Mesothelial cell of epicardium (in vitro differentiated cells): Measurements from ENCODE around the gene TBC1D8. TPM values are rescaled to one million over a fixed set of nuclear protein-coding genes. Genes with fewer than 3 reads are reported as not detected.

Experiments
- DNase-seq, 2 experiments: peaks; one replicate each; pipeline ENCODE4 v3.0.0; 2021; ENCODE audit warnings: low spot score in 2 of 2; ENCODE audit not compliant: unreplicated experiment in 2 of 2
- H3K27ac Mint-ChIP-seq: 2 replicates; pipeline ENCODE4 v1.8.0; 2021; ENCODE audit warnings: mixed read lengths
- H3K27me3 Mint-ChIP-seq: 2 replicates; pipeline ENCODE4 v1.8.0; 2021; ENCODE audit warnings: low read depth, mixed read lengths
- H3K36me3 Mint-ChIP-seq: 2 replicates; pipeline ENCODE4 v1.8.0; 2021; ENCODE audit warnings: mixed read lengths
- H3K4me1 Mint-ChIP-seq: 2 replicates; pipeline ENCODE4 v1.8.0; 2021; ENCODE audit warnings: mixed read lengths
- H3K4me3 Mint-ChIP-seq: 2 replicates; pipeline ENCODE4 v1.8.0; 2021; ENCODE audit warnings: mild to moderate bottlenecking, moderate library complexity, mixed read lengths
- H3K9me3 Mint-ChIP-seq: 2 replicates; pipeline ENCODE4 v1.8.0; 2021; ENCODE audit warnings: mixed read lengths
- CTCF ChIP-seq: fragments of 200-600 bp; sonication (generic); IDR thresholded peaks from one replicate; pipeline ENCODE4 v1.5.0; 2021; ENCODE audit warnings: antibody characterized with exemption; ENCODE audit not compliant: unreplicated experiment
- total RNA-seq: library from RNA; stranded (reverse); gene quantifications from 3 replicates; pipeline ENCODE4 v1.2.1, GENCODE V29; 2021

TBC1D8 gene
- total RNA-seq, 1 donor from 2014 or later: 12.7 TPM

- H3K27ac Mint-ChIP-seq: no peak overlapping the region
- no peak for DNase-seq
Observed at GRCh38 chr2:101082998-101083397, 68.2 kb downstream of the TBC1D8 start.

GRCh38 chr2:101081375-101081907, 69.7 kb downstream of the TBC1D8 start:
- peaks cover 8% of the 10 kb centered on the region for H3K9me3 Mint-ChIP-seq
- peaks cover under 1% of the 10 kb centered on the region for H3K4me1 Mint-ChIP-seq
- peaks cover 14% of the 10 kb centered on the region for H3K36me3 Mint-ChIP-seq
- TF ChIP-seq CTCF: no peak
- no peak for DNase-seq
- no peak overlapping the region for H3K4me3 Mint-ChIP-seq
- H3K27me3 Mint-ChIP-seq: no peaks in the 10 kb centered on the region
- no peak overlapping the region for H3K27ac Mint-ChIP-seq

More at GRCh38 chr2:101082998-101083397, 68.2 kb downstream of the TBC1D8 start:
- H3K9me3 Mint-ChIP-seq: no peaks in the 10 kb centered on the region
- peaks cover 5% of the 10 kb centered on the region for H3K36me3 Mint-ChIP-seq
- TF ChIP-seq CTCF: no peak
- H3K27me3 Mint-ChIP-seq: no peaks in the 10 kb centered on the region
- H3K4me3 Mint-ChIP-seq: no peak overlapping the region
- H3K4me1 Mint-ChIP-seq: no peaks in the 10 kb centered on the region

GRCh38 chr2:101080211-101081068, 70.7 kb downstream of the TBC1D8 start:
- Mint-ChIP-seq H3K4me3 (no peak overlapping the region), H3K4me1 (peaks cover 2% of the 10 kb centered on the region), H3K27me3 (no peaks in the 10 kb centered on the region), H3K9me3 (peaks cover 18% of the 10 kb centered on the region), H3K36me3 (peaks cover 21% of the 10 kb centered on the region), H3K27ac (no peak overlapping the region)
- TF ChIP-seq CTCF: no peak
- no peak for DNase-seq

GRCh38 chr2:101076581-101076980, 74.6 kb downstream of the TBC1D8 start:
- Mint-ChIP-seq H3K36me3 (peaks cover 30% of the 10 kb centered on the region), H3K4me3 (no peak overlapping the region)
- no peak for TF ChIP-seq CTCF

GRCh38 chr2:101064868-101065549, 86.2 kb downstream of the TBC1D8 start:
- Mint-ChIP-seq H3K27ac (peak overlapping the region; percentile 61), H3K36me3 (peaks cover 2% of the 10 kb centered on the region), H3K4me3 (no peak overlapping the region), H3K4me1 (peaks cover 27% of the 10 kb centered on the region), H3K9me3 (no peaks in the 10 kb centered on the region), H3K27me3 (no peaks in the 10 kb centered on the region)
- no peak for DNase-seq
- no peak for TF ChIP-seq CTCF

More at GRCh38 chr2:101076581-101076980, 74.6 kb downstream of the TBC1D8 start:
- no peak for DNase-seq
- Mint-ChIP-seq H3K27ac (no peak overlapping the region), H3K27me3 (no peaks in the 10 kb centered on the region), H3K9me3 (peaks cover 35% of the 10 kb centered on the region), H3K4me1 (peaks cover 2% of the 10 kb centered on the region)
